K562 (cell line): ENCODE data around the gene ANKRD31. TPM values are rescaled to one million over a fixed set of nuclear protein-coding genes. Genes with fewer than 3 reads are reported as not detected.

ENCODE experiments used
- ATAC-seq: fragments of 200-7000 bp; cut with Tn5 transposase; 3 replicates; pipeline ENCODE4 v1.9.1; 2020; ENCODE audit warnings: moderate library complexity
- BruUV-seq: library from RNA; stranded (reverse); fragments of 400-500 nt; replicated peaks from 2 replicates; lab custom pipeline; 2021; lab: Mats Ljungman, UMichigan
- CTCF ChIA-PET: fragments of 300-600 bp; formaldehyde crosslinking; extraction: SDS; loops from one replicate; lab custom pipeline; 2021; ENCODE audit warnings: low intra/inter-chr PET ratio; lab: Yijun Ruan, JAX
- POLR2A ChIA-PET: fragments of 300-600, 350-650 bp; sonication (Branson Sonifier 250); formaldehyde crosslinking; extraction: SDS; loops from one replicate; lab custom pipeline; 2021; ENCODE audit warnings: antibody characterized with exemption, inconsistent platforms; lab: Yijun Ruan, JAX
- DNase-seq, 4 experiments: peaks; one replicate each; pipeline versions ENCODE4 v3.0.0 to v3.0.0-alpha.2; 2011 to 2018; ENCODE audit warnings: low spot score in 3 of 4, mixed read lengths in 3 of 4; ENCODE audit errors: extremely low read depth in 1 of 4
- FAIRE-seq: peaks from 2 replicates; lab custom pipeline; 2011; peaks lifted over from hg19 to GRCh38; lab: Jason Lieb, UNC
- H2AFZ ChIP-seq: 2 replicates; pipeline ENCODE4 v1.6.0; 2011; ENCODE audit warnings: low read depth, low read length, control low read depth, inconsistent platforms
- H3K27ac ChIP-seq: fragments of 200-600 bp; 3 replicates; pipeline ENCODE4 v1.8.0; 2011; ENCODE audit warnings: low read depth, mild to moderate bottlenecking, control low read depth, inconsistent platforms, low read length, moderate library complexity, mixed read lengths; ENCODE audit errors: extremely low read depth
- H3K27me3 ChIP-seq, 2 experiments: fragments of 300-600 bp in 1 of 2; 2 replicates in 1 of 2; 3 replicates in 1 of 2; pipeline versions ENCODE4 v1.6.0 to v1.8.0; 2011; ENCODE audit warnings: inconsistent platforms in 2 of 2, low read length in 2 of 2, mild to moderate bottlenecking in 1 of 2, mixed read lengths in 1 of 2, moderate library complexity in 1 of 2; ENCODE audit not compliant: control insufficient read depth in 2 of 2, insufficient read depth in 2 of 2
- H3K36me3 ChIP-seq: fragments of 300-600 bp; 3 replicates; pipeline ENCODE4 v1.8.0; 2011; ENCODE audit warnings: mild to moderate bottlenecking, low read length, inconsistent platforms; ENCODE audit not compliant: control insufficient read depth, insufficient read depth
- H3K4me1 ChIP-seq, 2 experiments: fragments of 200-600 bp in 1 of 2; replicated peaks in 1 of 2; 2 replicates in 1 of 2; 3 replicates in 1 of 2; pipeline versions ENCODE4 v1.5.1 to v1.8.0; 2011; ENCODE audit warnings: inconsistent platforms in 2 of 2, low read length in 2 of 2, mild to moderate bottlenecking in 1 of 2, mixed read lengths in 1 of 2, moderate library complexity in 1 of 2; ENCODE audit not compliant: control insufficient read depth in 2 of 2, insufficient read depth in 2 of 2
- H3K4me2 ChIP-seq: 2 replicates; pipeline ENCODE4 v1.6.1; 2011; ENCODE audit warnings: low read length, control low read depth, inconsistent platforms, mixed read lengths; ENCODE audit not compliant: insufficient read depth
- H3K4me3 ChIP-seq: fragments of 200-600 bp; sonication (generic), shearing (Covaris generic); 2 replicates; pipeline ENCODE4 v1.5.1; 2016; ENCODE audit warnings: control low read depth, inconsistent platforms
- H3K79me2 ChIP-seq: fragments of 200-600 bp; 3 replicates; pipeline ENCODE4 v1.8.0; 2011; ENCODE audit warnings: low read length, inconsistent platforms; ENCODE audit not compliant: control insufficient read depth, insufficient read depth
- H3K9ac ChIP-seq, 2 experiments: 2 replicates each; pipeline versions ENCODE4 v1.6.0 to v1.6.1; 2011; ENCODE audit warnings: low read depth in 2 of 2, low read length in 2 of 2, control low read depth in 1 of 2, inconsistent platforms in 1 of 2, mild to moderate bottlenecking in 1 of 2, mixed read lengths in 1 of 2; ENCODE audit not compliant: insufficient read depth in 1 of 2
- H3K9me1 ChIP-seq: one replicate; pipeline ENCODE4 v1.6.0; 2011; ENCODE audit warnings: inconsistent platforms, mild to moderate bottlenecking, low read length, moderate library complexity; ENCODE audit not compliant: control insufficient read depth, insufficient read depth
- H3K9me3 ChIP-seq: replicated peaks from 2 replicates; pipeline ENCODE4 v1.5.1; 2011; ENCODE audit warnings: low read depth, low read length, inconsistent platforms; ENCODE audit not compliant: control insufficient read depth, insufficient read depth
- H4K20me1 ChIP-seq: replicated peaks from 2 replicates; pipeline ENCODE4 v1.6.1; 2011; ENCODE audit warnings: low read length, inconsistent platforms, mixed read lengths; ENCODE audit not compliant: control insufficient read depth, insufficient read depth
- C11orf30 ChIP-seq: fragments of 450-650 bp; IDR thresholded peaks from 2 replicates; pipeline ENCODE4 v1.6.1; 2016; ENCODE audit warnings: low read depth, mild to moderate bottlenecking
- ESRRA ChIP-seq: fragments of 450-650 bp; IDR thresholded peaks from 2 replicates; pipeline ENCODE4 v1.6.1; 2014; ENCODE audit warnings: low read depth, mild to moderate bottlenecking, moderate library complexity, borderline replicate concordance
- HDAC3 ChIP-seq: fragments of 450-650 bp; IDR thresholded peaks from 2 replicates; pipeline ENCODE4 v1.6.1; 2018; ENCODE audit warnings: borderline replicate concordance, mild to moderate bottlenecking, moderate library complexity; ENCODE audit not compliant: partially characterized antibody
- KLF16 ChIP-seq: IDR thresholded peaks from 2 replicates; pipeline ENCODE4 v1.6.1; 2016; ENCODE audit warnings: antibody characterized with exemption
- PRMT5 ChIP-seq: sonication (generic); formaldehyde crosslinking; IDR thresholded peaks from 2 replicates; pipeline ENCODE4 v1.5.0; 2020; ENCODE audit warnings: missing genetic modification reagents
- RAD21 ChIP-seq, 2 experiments: fragments of 250-450 bp in 1 of 2; fragments of 450-650 bp in 1 of 2; sonication (Bioruptor Pico) in 1 of 2; formaldehyde crosslinking in 1 of 2; IDR thresholded peaks in 1 of 2; conservative IDR thresholded peaks in 1 of 2; 2 replicates each; pipeline versions ENCODE4 v1.4.0 to v1.8.0; 2020 to 2022; ENCODE audit warnings: mild to moderate bottlenecking in 2 of 2, moderate library complexity in 1 of 2
- SLC30A9 ChIP-seq: fragments of 250-450 bp; sonication (Bioruptor Pico); IDR thresholded peaks from 2 replicates; pipeline ENCODE4 v1.8.0; 2022; ENCODE audit warnings: mild to moderate bottlenecking, moderate library complexity
- YY1 ChIP-seq, 3 experiments: IDR thresholded peaks; 2 replicates each; pipeline ENCODE4 v1.6.1; 2011; ENCODE audit warnings: low read length in 2 of 3, mild to moderate bottlenecking in 2 of 3, moderate library complexity in 2 of 3, borderline replicate concordance in 1 of 3, control low read depth in 1 of 3, low read depth in 1 of 3; ENCODE audit not compliant: insufficient read depth in 3 of 3, insufficient replicate concordance in 2 of 3, control insufficient read depth in 1 of 3, insufficient read length in 1 of 3; ENCODE audit errors: extremely low read depth in 1 of 3
- ZNF830 ChIP-seq: fragments of 250-450 bp; sonication (Bioruptor Pico); IDR thresholded peaks from 2 replicates; pipeline ENCODE4 v1.5.0; 2021; ENCODE audit warnings: mild to moderate bottlenecking
- ZZZ3 ChIP-seq: fragments of 450-650 bp; IDR thresholded peaks from 2 replicates; pipeline ENCODE4 v1.6.1; 2016; ENCODE audit warnings: antibody characterized with exemption, mild to moderate bottlenecking, moderate library complexity
- in situ Hi-C: fragments of 300-500 bp; cut with MboI; formaldehyde crosslinking; loops from 4 replicates; pipeline ENCODE4 v1.15.0; 2018; ENCODE audit warnings: inconsistent platforms, mixed read lengths
- intact Hi-C: fragments of 100-400 bp; cut with micrococcal nuclease; formaldehyde crosslinking; loops from 2 replicates; pipeline ENCODE4 v1.14.2; 2022
- polyA plus RNA-seq, 8 experiments: library from polyadenylated mRNA; depleted of rRNA in 4 of 8; stranded (reverse) in 5 of 8; unstranded in 3 of 8; fragments of >200 nt; fragmentation: Nextera tagmentation in 2 of 8; fragmentation: Illumina TruSeq in 1 of 8; extraction: Ambion mirVana in 2 of 8; extraction: Trizol in 1 of 8; gene quantifications; 2 replicates each; pipeline versions ENCODE4 v1.2.1 to v1.2.3, GENCODE V29; 2011 to 2014; ENCODE audit warnings: inconsistent platforms in 1 of 8, missing spikeins in 1 of 8
- total RNA-seq, 7 experiments: library from RNA; depleted of rRNA in 6 of 7; stranded (reverse); fragments of >200 nt in 6 of 7; fragmentation: Illumina TruSeq in 2 of 7; extraction: Trizol in 2 of 7; gene quantifications; 2 replicates each; pipeline versions ENCODE4 v1.2.1 to v1.2.3, GENCODE V29; 2011 to 2021; ENCODE audit warnings: low replicate concordance in 1 of 7
- TF ChIP-seq, protein P1 (sequence below), 3 experiments: IDR thresholded peaks in 2 of 3; conservative IDR thresholded peaks in 1 of 3; 2 replicates each; pipeline ENCODE4 v1.5.1; 2011 to 2012; ENCODE audit warnings: low read length in 3 of 3, mild to moderate bottlenecking in 3 of 3, control low read depth in 2 of 3, improper control_type of control experiment in 1 of 3, inconsistent platforms in 1 of 3, low read depth in 1 of 3, mixed read lengths in 1 of 3, moderate library complexity in 1 of 3; ENCODE audit not compliant: insufficient read depth in 2 of 3
- TF ChIP-seq, protein P2 (sequence below): sonication (generic); formaldehyde crosslinking; IDR thresholded peaks from 2 replicates; pipeline ENCODE4 v1.8.0; 2022; ENCODE audit warnings: mild to moderate bottlenecking, missing genetic modification reagents
- TF ChIP-seq, protein P3 (sequence below): sonication (generic); formaldehyde crosslinking; IDR thresholded peaks from 2 replicates; pipeline ENCODE4 v1.8.1; 2023; ENCODE audit warnings: mild to moderate bottlenecking, missing genetic modification reagents

Gene ANKRD31
- total and polyA plus RNA-seq, 9 of the 15 experiments (the other 6 are each of a cell fraction or from before 2014, with no cell fraction given) = under 0.01 to 0.11 (median 0.05) TPM; not detected in 1

DNA sequence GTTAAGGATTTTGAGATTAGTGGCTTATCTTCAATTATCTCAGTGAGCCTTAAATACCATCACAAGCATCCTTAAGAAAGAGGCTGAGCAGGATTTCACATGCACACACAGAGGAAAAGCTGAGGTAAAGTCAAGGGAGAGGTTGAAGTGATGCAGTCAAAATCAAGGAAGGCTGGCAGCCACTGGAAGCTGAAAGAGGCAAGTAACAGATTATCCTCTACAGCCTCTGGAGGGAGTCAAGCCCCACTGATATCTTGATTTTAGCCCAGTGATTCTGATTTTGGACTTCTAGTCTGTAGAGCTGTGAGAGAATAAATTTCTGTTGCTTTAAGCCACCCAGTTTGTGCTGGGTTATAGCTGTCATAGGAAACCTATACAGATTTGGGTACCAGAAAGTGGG is 80.1 kb downstream of the ANKRD31 start:
- Histone ChIP-seq H2AFZ (no peak overlapping the region), H3K79me2 (no peaks in the 10 kb centered on the region), H3K4me3 (no peak overlapping the region), H3K9me1 (no peaks in the 10 kb centered on the region), H3K9me3 (no peaks in the 10 kb centered on the region; the same call in 1 of the 2 replicates), H3K36me3 (no peaks in the 10 kb centered on the region), H3K27ac (no peak overlapping the region), H4K20me1 (no peaks in the 10 kb centered on the region), H3K4me1 (no peaks in the 10 kb centered on the region), H3K27me3 (no peaks in the 10 kb centered on the region), H3K9ac (no peak overlapping the region), H3K4me2 (no peak overlapping the region)
- in situ Hi-C loops (no loop called here), intact Hi-C loops (no loop called here)
- ATAC-seq (no peak), DNase-seq (no peak), FAIRE-seq (no peak)
- ChIA-PET POLR2A (no interaction called here), CTCF (no interaction called here)
- no TSS peak for BruUV-seq
- TF ChIP-seq KLF16 = no peak
- no peak for TF ChIP-seq YY1 (IDR thresholded peaks at IDR 0.05; ENCODE audit: borderline replicate concordance in 1 of 3, control insufficient read depth in 1 of 3, extremely low read depth in 1 of 3, insufficient read depth in 3 of 3, insufficient read length in 1 of 3, insufficient replicate concordance in 2 of 3, low read depth in 1 of 3, low read length in 2 of 3)
- TF ChIP-seq HDAC3 = no peak
- no peak for TF ChIP-seq ZNF830 (CRISPR knock-in tag)
- TF ChIP-seq, protein P1, sequence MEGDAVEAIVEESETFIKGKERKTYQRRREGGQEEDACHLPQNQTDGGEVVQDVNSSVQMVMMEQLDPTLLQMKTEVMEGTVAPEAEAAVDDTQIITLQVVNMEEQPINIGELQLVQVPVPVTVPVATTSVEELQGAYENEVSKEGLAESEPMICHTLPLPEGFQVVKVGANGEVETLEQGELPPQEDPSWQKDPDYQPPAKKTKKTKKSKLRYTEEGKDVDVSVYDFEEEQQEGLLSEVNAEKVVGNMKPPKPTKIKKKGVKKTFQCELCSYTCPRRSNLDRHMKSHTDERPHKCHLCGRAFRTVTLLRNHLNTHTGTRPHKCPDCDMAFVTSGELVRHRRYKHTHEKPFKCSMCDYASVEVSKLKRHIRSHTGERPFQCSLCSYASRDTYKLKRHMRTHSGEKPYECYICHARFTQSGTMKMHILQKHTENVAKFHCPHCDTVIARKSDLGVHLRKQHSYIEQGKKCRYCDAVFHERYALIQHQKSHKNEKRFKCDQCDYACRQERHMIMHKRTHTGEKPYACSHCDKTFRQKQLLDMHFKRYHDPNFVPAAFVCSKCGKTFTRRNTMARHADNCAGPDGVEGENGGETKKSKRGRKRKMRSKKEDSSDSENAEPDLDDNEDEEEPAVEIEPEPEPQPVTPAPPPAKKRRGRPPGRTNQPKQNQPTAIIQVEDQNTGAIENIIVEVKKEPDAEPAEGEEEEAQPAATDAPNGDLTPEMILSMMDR (IDR thresholded peaks at IDR 0.05 in 2 of 3, conservative IDR thresholded peaks at IDR 0.05 in 1 of 3; ENCODE audit: insufficient read depth in 2 of 3, low read depth in 1 of 3, low read length in 3 of 3) = peak in 2 of 3 experiments; percentile 11 to 13; a peak in 1 of 6 replicates
- peak in 1 of 2 experiments; percentile 26; a peak in 1 of 4 replicates for TF ChIP-seq RAD21 (CRISPR knock-in tag; conservative IDR thresholded peaks at IDR 0.05 in 1 of 2, IDR thresholded peaks at IDR 0.05 in 1 of 2)
- TF ChIP-seq, protein P2, sequence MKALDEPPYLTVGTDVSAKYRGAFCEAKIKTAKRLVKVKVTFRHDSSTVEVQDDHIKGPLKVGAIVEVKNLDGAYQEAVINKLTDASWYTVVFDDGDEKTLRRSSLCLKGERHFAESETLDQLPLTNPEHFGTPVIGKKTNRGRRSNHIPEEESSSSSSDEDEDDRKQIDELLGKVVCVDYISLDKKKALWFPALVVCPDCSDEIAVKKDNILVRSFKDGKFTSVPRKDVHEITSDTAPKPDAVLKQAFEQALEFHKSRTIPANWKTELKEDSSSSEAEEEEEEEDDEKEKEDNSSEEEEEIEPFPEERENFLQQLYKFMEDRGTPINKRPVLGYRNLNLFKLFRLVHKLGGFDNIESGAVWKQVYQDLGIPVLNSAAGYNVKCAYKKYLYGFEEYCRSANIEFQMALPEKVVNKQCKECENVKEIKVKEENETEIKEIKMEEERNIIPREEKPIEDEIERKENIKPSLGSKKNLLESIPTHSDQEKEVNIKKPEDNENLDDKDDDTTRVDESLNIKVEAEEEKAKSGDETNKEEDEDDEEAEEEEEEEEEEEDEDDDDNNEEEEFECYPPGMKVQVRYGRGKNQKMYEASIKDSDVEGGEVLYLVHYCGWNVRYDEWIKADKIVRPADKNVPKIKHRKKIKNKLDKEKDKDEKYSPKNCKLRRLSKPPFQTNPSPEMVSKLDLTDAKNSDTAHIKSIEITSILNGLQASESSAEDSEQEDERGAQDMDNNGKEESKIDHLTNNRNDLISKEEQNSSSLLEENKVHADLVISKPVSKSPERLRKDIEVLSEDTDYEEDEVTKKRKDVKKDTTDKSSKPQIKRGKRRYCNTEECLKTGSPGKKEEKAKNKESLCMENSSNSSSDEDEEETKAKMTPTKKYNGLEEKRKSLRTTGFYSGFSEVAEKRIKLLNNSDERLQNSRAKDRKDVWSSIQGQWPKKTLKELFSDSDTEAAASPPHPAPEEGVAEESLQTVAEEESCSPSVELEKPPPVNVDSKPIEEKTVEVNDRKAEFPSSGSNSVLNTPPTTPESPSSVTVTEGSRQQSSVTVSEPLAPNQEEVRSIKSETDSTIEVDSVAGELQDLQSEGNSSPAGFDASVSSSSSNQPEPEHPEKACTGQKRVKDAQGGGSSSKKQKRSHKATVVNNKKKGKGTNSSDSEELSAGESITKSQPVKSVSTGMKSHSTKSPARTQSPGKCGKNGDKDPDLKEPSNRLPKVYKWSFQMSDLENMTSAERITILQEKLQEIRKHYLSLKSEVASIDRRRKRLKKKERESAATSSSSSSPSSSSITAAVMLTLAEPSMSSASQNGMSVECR = no peak
- no peak for TF ChIP-seq C11orf30
- TF ChIP-seq SLC30A9 (CRISPR knock-in tag) = no peak
- TF ChIP-seq, protein P3, sequence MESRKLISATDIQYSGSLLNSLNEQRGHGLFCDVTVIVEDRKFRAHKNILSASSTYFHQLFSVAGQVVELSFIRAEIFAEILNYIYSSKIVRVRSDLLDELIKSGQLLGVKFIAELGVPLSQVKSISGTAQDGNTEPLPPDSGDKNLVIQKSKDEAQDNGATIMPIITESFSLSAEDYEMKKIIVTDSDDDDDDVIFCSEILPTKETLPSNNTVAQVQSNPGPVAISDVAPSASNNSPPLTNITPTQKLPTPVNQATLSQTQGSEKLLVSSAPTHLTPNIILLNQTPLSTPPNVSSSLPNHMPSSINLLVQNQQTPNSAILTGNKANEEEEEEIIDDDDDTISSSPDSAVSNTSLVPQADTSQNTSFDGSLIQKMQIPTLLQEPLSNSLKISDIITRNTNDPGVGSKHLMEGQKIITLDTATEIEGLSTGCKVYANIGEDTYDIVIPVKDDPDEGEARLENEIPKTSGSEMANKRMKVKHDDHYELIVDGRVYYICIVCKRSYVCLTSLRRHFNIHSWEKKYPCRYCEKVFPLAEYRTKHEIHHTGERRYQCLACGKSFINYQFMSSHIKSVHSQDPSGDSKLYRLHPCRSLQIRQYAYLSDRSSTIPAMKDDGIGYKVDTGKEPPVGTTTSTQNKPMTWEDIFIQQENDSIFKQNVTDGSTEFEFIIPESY = no peak
- TF ChIP-seq ESRRA = no peak
- TF ChIP-seq ZZZ3 = no peak
- TF ChIP-seq PRMT5 (CRISPR knock-in tag) = no peak
